ENCODE results near the gene IL5RA. TPM values are rescaled to one million over a fixed set of nuclear protein-coding genes. Genes with fewer than 3 reads are reported as not detected.

The IL5RA gene, protein sequence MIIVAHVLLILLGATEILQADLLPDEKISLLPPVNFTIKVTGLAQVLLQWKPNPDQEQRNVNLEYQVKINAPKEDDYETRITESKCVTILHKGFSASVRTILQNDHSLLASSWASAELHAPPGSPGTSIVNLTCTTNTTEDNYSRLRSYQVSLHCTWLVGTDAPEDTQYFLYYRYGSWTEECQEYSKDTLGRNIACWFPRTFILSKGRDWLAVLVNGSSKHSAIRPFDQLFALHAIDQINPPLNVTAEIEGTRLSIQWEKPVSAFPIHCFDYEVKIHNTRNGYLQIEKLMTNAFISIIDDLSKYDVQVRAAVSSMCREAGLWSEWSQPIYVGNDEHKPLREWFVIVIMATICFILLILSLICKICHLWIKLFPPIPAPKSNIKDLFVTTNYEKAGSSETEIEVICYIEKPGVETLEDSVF
- 0.78 TPM for total RNA-seq

DNA sequence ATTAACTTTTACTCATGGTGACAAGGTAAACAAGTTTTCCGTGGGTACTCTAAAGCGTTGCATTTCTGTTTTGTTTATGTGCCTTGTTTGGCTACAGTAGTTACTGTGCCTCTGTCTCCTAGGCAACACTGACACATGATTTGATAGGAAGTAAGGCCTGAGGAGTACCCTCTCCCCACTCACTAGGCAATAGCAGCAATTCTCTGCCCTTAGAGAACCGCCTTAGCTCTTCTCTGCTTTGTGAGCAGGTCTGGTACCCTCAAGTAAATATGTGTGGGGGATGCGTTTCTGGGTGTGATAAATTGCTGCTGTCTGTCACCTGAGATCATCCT is at the start of gene IL5RA:
Gene IL5RA, minus strand, starts transcription at position 76 of the 332 bp plus-strand sequence. CDS start 5,390 bp downstream, outside the sequence.
- DNase-seq: no peak

GRCh38 chr3:3157484-3157883 is 47.3 kb upstream of the IL5RA start:
- no peak for DNase-seq

GRCh38 chr3:3154879-3155610 is 44.9 kb upstream of the IL5RA start:
- DNase-seq: no peak

- no peak for DNase-seq
Observed at GRCh38 chr3:3151513-3151912, 41.3 kb upstream of the IL5RA start.

DNA sequence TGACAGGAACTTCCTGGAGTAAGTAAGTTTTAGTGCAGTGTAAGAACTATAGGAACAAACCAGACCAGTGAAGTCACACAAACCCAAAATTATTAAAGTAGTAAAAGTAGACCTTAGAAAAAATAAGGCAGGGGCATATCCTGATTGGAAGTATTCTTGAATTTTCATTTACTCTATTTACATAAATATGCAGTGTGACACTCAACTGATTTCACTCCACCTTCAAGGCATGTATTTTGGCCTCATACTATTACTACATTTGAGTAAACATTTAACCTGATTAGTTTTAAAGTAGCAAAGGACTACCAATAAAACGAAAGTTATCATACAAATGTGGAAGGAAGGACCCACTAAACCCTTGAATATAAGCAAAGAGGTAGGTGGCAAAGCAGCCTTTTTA is 39.4 kb upstream of the IL5RA start:
- DNase-seq: no peak

DNA sequence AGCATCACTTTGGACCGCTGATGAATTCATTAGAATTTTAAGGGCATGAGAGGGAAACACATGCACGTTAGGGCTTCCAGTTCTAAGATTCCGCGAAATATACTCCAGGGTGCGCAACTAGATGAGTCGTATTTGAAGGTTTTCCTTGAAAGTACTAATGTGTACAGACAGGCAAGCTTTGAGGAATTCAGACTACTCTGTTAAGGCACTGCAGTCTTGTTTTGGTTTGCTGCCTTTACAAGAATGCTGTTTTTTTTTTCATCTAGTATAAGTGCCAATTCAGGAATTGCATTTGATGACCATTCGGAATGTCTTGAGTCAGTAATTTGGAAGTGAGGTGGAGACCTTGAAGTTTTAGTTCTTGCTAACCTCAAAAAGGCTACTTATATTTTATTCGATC is 35.7 kb upstream of the IL5RA start:
- no peak for DNase-seq

GRCh38 chr3:3141939-3142338 is 31.8 kb upstream of the IL5RA start:
- DNase-seq: no peak

DNA sequence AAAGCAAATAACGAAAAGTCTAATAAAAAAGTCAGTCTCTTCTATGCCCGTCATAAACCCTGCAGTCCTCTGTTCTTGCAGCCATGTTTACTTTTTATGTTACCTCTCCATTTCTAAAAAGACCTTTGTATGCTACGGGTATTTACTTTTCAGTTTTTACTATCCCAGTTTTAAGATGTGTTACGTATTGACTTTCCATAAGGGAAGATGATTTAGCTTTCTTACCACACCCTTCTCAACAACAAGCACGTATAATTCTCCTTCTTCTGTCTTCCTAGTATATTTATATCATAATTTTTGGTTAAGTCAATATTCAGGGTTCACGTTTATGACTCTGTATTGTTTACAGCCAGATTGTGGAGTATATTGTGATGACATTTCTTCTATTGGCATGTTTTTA is 27.4 kb upstream of the IL5RA start:
- no peak for DNase-seq

DNA sequence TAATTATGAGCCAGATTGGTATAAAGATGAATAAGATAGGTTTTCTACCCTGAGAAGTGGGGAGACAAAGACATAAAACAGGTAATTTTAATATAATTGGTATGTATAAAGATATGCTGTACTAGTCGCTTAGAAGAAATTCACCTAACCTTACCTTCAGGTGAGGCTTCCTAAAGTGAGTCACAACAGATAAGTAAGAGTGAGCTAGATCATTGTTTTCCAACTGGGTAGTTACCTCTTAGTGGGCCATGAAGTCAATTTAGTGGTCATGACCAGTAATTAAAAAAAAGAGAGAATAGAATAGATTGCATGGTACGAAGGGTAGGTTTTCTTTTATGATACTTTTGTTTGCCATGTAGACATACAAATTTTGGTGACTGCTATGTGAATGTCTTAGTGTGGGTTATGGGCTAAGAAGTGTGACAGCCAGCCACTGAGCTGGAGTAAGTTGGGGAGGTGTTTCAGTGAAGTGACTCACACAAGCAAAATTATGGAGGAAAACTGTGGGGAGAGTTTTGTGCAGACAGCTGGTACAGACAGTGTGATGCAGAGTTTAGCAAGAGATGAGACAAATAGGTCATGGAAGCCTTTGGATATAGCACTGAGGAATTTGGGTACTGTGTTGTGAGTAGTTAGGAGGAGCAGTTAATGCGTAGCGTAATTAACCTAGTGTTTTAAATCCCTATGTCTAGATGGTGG is 24.7 kb upstream of the IL5RA start:
- peak; percentile 29 for DNase-seq

DNA sequence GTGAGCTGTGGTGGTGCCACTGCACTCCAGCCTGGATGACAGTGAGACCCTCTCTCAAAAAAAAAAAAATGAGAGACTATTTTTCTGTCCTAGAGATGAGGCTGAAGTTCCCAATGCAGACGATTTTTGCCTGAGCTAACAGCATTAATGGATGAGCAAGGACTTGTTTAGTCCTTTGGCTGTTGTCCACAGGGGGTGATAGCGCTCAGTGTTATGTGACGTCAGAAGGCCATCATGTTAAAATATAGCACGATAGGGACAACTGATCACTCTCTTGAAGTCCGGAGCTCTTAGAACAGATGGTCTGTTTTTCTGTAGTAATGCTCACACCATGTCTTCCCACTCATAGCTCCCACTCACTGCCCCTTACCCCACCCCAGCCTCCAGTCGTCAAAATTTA is 23.3 kb upstream of the IL5RA start:
- no peak for DNase-seq

DNA sequence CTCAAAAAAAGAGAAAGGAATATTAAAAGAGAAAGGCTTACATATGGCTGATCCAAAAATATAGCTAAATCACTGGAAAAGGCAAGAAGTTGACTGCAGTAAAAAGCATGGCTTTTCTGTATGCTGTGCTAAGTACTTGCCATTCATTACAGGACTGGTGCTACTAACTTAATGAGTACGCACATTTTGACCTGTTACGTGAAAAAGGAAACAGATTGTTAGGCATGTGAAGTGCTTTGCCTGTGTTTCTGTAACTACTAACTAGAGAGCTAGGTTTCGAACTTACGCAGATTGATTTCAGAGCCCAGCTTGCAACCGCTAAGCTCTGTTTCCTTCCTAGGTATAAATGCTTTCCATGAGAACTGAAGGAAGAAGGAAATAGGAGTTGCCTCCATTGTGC is 19.4 kb upstream of the IL5RA start:
- DNase-seq: no peak

DNA sequence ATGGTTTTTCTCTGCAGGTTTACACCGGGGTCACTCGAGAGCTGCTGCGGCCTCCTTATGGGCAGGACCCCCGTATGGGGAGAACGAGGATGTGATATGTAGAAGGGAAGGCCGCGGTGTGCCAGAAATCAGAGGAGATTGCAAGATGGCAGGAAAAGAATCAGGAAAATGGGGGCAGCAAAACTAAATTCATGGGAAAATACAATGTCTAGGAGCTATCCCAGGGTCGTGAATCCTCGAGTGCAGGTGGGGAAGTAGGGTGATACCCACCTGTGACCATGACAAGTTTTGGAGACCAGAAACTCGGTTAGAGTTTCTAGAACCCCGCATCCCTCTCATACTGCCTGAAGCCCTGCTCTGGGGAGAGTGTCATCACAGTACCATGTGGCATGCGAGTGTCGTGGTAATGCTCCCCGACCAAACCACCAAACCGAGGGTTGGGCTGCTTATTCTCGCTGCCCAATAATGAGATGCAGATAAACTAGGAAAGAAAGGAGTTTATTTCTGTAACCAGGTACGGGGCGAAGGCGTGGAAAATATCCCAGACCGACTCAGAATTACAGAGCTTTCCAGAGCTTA is 17.3 kb upstream of the IL5RA start:
- no peak for DNase-seq

- DNase-seq: peak; percentile 87
Observed at GRCh38 chr3:3126477-3127431, 16.6 kb upstream of the IL5RA start, which contains the start of gene TRNT1. Gene TRNT1 (plus strand): TSS chr3:3126940. CDS start chr3:3129041, 2,101 bp downstream.

- no peak for DNase-seq
Observed at GRCh38 chr3:3125977-3126376, 15.8 kb upstream of the IL5RA start.

DNA sequence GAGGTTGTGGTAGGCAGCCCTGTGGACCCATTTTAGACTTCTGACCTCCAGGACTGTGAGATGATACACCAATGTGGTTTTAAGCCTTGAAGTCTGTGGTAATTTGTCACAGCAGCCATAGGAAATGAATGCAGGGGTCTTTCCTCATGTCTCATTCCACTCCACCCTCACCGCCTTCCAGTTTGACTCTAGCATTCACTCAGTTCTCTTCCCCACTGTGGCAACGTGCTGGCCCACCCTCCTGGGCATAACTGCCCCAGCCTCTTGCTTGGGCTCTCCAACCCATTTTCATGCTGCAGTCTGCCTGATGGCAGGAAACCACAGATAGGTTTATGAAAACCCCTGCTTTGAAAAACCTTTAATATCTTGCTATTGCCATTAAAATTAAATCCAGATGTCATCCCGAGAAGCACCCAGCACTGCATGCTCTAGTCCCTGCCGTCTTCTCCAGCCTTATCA is 9.2 kb upstream of the IL5RA start:
- DNase-seq: no peak

- no peak for DNase-seq
Observed at GRCh38 chr3:3117651-3118050, 7.5 kb upstream of the IL5RA start.

- no peak for DNase-seq
Observed at GRCh38 chr3:3113042-3113709, 3.0 kb upstream of the IL5RA start.

DNA sequence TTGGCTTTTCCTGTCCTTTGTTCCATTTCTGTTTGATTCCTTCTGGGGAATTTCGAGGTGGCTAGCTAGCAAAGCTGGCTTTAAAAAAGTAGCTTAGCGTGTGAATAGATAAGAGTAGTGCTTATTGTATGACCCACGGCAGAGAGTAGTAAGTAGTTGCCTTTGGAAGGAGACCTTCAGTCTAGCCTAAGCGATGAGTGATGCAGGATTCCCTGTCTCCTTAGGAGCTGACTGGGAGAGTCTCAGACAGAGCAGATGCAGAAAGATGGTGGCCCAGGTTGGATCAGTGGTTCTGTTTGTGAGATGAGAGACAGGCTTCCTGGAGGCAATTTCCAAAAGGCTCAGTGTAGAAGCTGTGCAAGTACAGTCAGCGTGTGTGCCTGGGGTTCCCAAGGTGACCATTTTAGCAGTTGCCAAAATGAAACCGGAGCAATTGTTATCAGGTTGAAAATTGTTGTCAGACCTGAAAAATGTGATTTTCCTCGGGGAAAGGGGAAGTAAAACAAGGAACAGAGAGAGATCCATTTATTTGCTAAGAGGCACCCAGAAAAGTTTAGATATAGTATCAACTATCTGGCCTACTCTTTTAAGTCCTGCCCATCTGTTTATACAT is 681 bp upstream of the IL5RA start:
- no peak for DNase-seq

DNA sequence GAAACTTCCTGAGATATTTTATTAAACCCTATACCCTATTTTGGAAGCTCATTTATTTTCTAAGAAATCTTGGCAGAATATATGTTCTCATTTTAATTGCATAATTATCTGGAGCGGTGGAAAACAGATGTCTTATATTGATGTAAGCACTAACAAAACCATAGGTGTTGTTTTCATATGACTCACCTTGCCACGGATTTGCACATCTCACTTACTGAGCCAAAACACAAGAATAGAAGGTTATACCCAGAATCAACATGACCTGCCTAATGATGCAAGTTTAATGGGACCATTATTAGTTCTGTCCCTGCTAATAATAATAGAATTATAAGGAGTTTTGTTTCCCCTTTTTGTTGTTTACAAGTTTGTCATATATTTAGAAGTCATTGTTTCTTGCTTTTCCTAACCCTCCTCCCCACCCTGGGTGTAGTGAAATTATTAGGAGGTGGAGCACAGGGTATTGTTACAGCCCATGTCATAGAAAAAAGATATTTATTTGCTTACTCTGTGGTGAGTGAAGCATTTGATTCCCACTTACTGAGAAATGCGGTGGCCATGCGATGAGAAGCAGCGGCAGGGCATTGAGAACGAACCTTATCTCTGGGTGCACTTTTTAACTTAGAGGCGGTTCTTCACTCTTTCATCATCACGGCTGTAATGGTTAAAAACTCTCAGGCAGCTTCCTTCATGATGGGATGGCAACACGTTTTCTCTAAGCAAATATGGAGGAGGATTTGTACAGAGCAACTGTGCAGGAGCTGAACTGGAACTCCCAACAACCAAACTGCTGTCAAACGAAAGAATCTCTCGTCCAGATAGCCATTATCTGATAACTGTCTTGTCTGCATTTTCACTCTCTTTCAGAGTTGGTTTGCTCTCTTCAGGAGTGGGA is 521 bp downstream of the IL5RA start:
- DNase-seq: no peak

Measured in occipital lobe (tissue), 2 donors.